ENCODE measurements around the gene TCEANC2. TPM values are rescaled to one million over a fixed set of nuclear protein-coding genes. Genes with fewer than 3 reads are reported as not detected.

TCEANC2 gene
- polyA plus RNA-seq, 1 donor from 2014 or later: 4.4 TPM

GRCh38 chr1:54109129-54110090, 56.0 kb downstream of the TCEANC2 start:
- Histone ChIP-seq H3K4me2 (ENCODE audit: low read length) (no peak overlapping the region), H3K27ac (ENCODE audit: low read length) (no peak overlapping the region), H3K9me2 (ENCODE audit: insufficient read depth, low read length) (no peaks in the 10 kb centered on the region), H4K20me1 (ENCODE audit: insufficient read depth) (no peaks in the 10 kb centered on the region), H2AFZ (ENCODE audit: low read depth, low read length) (no peak overlapping the region), H3K4me3 (ENCODE audit: low read length) (no peak overlapping the region), H3K9me3 (ENCODE audit: low read length) (no peaks in the 10 kb centered on the region), H3K27me3 (ENCODE audit: insufficient read depth, low read depth, low read length) (no peaks in the 10 kb centered on the region), H3K36me3 (ENCODE audit: insufficient read depth, low read length) (no peaks in the 10 kb centered on the region), H3F3A (ENCODE audit: insufficient read depth, low read length, poor library complexity, severe bottlenecking) (no peaks in the 10 kb centered on the region), H3K79me2 (replicated peaks; ENCODE audit: insufficient read depth, low read length) (no peaks in the 10 kb centered on the region), H3K9ac (ENCODE audit: low read length) (no peak overlapping the region)
- TF ChIP-seq EP300 (conservative IDR thresholded peaks at IDR 0.05; ENCODE audit: poor library complexity, severe bottlenecking) (no peak), EZH2 (IDR thresholded peaks at IDR 0.05; ENCODE audit: borderline replicate concordance, insufficient read depth, low read length, poor library complexity, severe bottlenecking) (no peak), MXI1 (conservative IDR thresholded peaks at IDR 0.05; ENCODE audit: poor library complexity, severe bottlenecking) (no peak), RAD21 (conservative IDR thresholded peaks at IDR 0.05) (no peak), TAF1 (IDR thresholded peaks at IDR 0.05; ENCODE audit: low read depth) (no peak), POLR2AphosphoS5 (IDR thresholded peaks at IDR 0.05) (no peak), SMC3 (conservative IDR thresholded peaks at IDR 0.05; ENCODE audit: poor library complexity) (no peak)
- TF ChIP-seq, protein P1, sequence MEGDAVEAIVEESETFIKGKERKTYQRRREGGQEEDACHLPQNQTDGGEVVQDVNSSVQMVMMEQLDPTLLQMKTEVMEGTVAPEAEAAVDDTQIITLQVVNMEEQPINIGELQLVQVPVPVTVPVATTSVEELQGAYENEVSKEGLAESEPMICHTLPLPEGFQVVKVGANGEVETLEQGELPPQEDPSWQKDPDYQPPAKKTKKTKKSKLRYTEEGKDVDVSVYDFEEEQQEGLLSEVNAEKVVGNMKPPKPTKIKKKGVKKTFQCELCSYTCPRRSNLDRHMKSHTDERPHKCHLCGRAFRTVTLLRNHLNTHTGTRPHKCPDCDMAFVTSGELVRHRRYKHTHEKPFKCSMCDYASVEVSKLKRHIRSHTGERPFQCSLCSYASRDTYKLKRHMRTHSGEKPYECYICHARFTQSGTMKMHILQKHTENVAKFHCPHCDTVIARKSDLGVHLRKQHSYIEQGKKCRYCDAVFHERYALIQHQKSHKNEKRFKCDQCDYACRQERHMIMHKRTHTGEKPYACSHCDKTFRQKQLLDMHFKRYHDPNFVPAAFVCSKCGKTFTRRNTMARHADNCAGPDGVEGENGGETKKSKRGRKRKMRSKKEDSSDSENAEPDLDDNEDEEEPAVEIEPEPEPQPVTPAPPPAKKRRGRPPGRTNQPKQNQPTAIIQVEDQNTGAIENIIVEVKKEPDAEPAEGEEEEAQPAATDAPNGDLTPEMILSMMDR (IDR thresholded peaks at IDR 0.05; ENCODE audit: poor library complexity, severe bottlenecking): no peak
- TF ChIP-seq, protein P2, sequence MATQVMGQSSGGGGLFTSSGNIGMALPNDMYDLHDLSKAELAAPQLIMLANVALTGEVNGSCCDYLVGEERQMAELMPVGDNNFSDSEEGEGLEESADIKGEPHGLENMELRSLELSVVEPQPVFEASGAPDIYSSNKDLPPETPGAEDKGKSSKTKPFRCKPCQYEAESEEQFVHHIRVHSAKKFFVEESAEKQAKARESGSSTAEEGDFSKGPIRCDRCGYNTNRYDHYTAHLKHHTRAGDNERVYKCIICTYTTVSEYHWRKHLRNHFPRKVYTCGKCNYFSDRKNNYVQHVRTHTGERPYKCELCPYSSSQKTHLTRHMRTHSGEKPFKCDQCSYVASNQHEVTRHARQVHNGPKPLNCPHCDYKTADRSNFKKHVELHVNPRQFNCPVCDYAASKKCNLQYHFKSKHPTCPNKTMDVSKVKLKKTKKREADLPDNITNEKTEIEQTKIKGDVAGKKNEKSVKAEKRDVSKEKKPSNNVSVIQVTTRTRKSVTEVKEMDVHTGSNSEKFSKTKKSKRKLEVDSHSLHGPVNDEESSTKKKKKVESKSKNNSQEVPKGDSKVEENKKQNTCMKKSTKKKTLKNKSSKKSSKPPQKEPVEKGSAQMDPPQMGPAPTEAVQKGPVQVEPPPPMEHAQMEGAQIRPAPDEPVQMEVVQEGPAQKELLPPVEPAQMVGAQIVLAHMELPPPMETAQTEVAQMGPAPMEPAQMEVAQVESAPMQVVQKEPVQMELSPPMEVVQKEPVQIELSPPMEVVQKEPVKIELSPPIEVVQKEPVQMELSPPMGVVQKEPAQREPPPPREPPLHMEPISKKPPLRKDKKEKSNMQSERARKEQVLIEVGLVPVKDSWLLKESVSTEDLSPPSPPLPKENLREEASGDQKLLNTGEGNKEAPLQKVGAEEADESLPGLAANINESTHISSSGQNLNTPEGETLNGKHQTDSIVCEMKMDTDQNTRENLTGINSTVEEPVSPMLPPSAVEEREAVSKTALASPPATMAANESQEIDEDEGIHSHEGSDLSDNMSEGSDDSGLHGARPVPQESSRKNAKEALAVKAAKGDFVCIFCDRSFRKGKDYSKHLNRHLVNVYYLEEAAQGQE (IDR thresholded peaks at IDR 0.05; ENCODE audit: borderline replicate concordance): no peak

- H2AFZ ChIP-seq (ENCODE audit: low read depth, low read length): no peak overlapping the region
- H3K4me2 ChIP-seq (ENCODE audit: low read length): no peak overlapping the region
- H3K27me3 ChIP-seq (ENCODE audit: insufficient read depth, low read depth, low read length): no peaks in the 10 kb centered on the region
- no peaks in the 10 kb centered on the region for H3K9me3 ChIP-seq (ENCODE audit: low read length)
- no peak overlapping the region for H3K4me3 ChIP-seq (ENCODE audit: low read length)
- no peak overlapping the region for H3K27ac ChIP-seq (ENCODE audit: low read length)
- no peaks in the 10 kb centered on the region for H4K20me1 ChIP-seq (ENCODE audit: insufficient read depth)
- H3K9me2 ChIP-seq (ENCODE audit: insufficient read depth, low read length): no peaks in the 10 kb centered on the region
- H3K79me2 ChIP-seq (replicated peaks; ENCODE audit: insufficient read depth, low read length): no peaks in the 10 kb centered on the region
- H3K36me3 ChIP-seq (ENCODE audit: insufficient read depth, low read length): no peaks in the 10 kb centered on the region
- no peak for TF ChIP-seq POLR2AphosphoS5 (IDR thresholded peaks at IDR 0.05)
- no peak for TF ChIP-seq MXI1 (conservative IDR thresholded peaks at IDR 0.05; ENCODE audit: poor library complexity, severe bottlenecking)
- no peak for TF ChIP-seq EZH2 (IDR thresholded peaks at IDR 0.05; ENCODE audit: borderline replicate concordance, insufficient read depth, low read length, poor library complexity, severe bottlenecking)
- TF ChIP-seq, protein P1 (IDR thresholded peaks at IDR 0.05; ENCODE audit: poor library complexity, severe bottlenecking): no peak
- no peak for TF ChIP-seq EP300 (conservative IDR thresholded peaks at IDR 0.05; ENCODE audit: poor library complexity, severe bottlenecking)
- TF ChIP-seq SMC3 (conservative IDR thresholded peaks at IDR 0.05; ENCODE audit: poor library complexity): no peak
- TF ChIP-seq, protein P2 (IDR thresholded peaks at IDR 0.05; ENCODE audit: borderline replicate concordance): no peak
- TF ChIP-seq RAD21 (conservative IDR thresholded peaks at IDR 0.05): no peak
- TF ChIP-seq TAF1 (IDR thresholded peaks at IDR 0.05; ENCODE audit: low read depth): no peak
- H3F3A ChIP-seq (ENCODE audit: insufficient read depth, low read length, poor library complexity, severe bottlenecking): no peaks in the 10 kb centered on the region
- H3K9ac ChIP-seq (ENCODE audit: low read length): no peak overlapping the region
Measured at GRCh38 chr1:54110996-54111395, 57.6 kb downstream of the TCEANC2 start.
